ENCODE data around the gene RNF121.
A peak's percentile ranks its signal among the peaks of the same experiment; 100 is the strongest.
"Not testable (repeated sequence)": the region's sequence is repeated elsewhere in the genome, so short reads cannot be mapped to it uniquely, and the experiment has no call there.

Gene RNF121

GRCh38 chr11:71928737-71929443, at the start of gene RNF121:
Gene RNF121, plus strand, starts transcription at chr11:71929046. Its CDS starts 16 bp downstream, at chr11:71929062.
- DNase-seq: peak; percentile 99

GRCh38 chr11:71885806-71886205, 43.0 kb upstream of the RNF121 start:
- not testable (repeated sequence) for DNase-seq

- not testable (repeated sequence) for DNase-seq
Observed at GRCh38 chr11:71888335-71889010, 40.4 kb upstream of the RNF121 start.

GRCh38 chr11:71889181-71889872, 39.5 kb upstream of the RNF121 start:
- DNase-seq: not testable (repeated sequence)

- no peak for DNase-seq
Observed at GRCh38 chr11:71895961-71896360, 32.9 kb upstream of the RNF121 start.

- not testable (repeated sequence) for DNase-seq
Observed at GRCh38 chr11:71901137-71901536, 27.7 kb upstream of the RNF121 start.

GRCh38 chr11:71908218-71908617, 20.6 kb upstream of the RNF121 start:
- no peak for DNase-seq

- DNase-seq: not testable (repeated sequence)
Observed at GRCh38 chr11:71910775-71911174, 18.1 kb upstream of the RNF121 start.

GRCh38 chr11:71911321-71911985, 17.4 kb upstream of the RNF121 start:
- DNase-seq: peak; percentile 85 to 89

- DNase-seq: not testable (repeated sequence)
Observed at GRCh38 chr11:71911986-71912340, 16.9 kb upstream of the RNF121 start.

GRCh38 chr11:71913756-71914526, 14.9 kb upstream of the RNF121 start:
- DNase-seq: no peak

GRCh38 chr11:71914617-71915189, 14.1 kb upstream of the RNF121 start:
- peak in 1 of 2 experiments; percentile 12 for DNase-seq

- DNase-seq: no peak
Observed at GRCh38 chr11:71917646-71918140, 11.2 kb upstream of the RNF121 start.

- peak; percentile 67 to 74 for DNase-seq
Observed at GRCh38 chr11:71927820-71928736, 768 bp upstream of the RNF121 start, which contains the start of gene XNDC1N. Gene XNDC1N, minus strand, starts transcription at chr11:71928594. Its CDS starts 5,241 bp downstream, at chr11:71923353.

- no peak for DNase-seq
Observed at GRCh38 chr11:71929491-71929890, 645 bp downstream of the RNF121 start.

GRCh38 chr11:71930556-71931244, 1.9 kb downstream of the RNF121 start:
- DNase-seq: peak; percentile 48 to 49

GRCh38 chr11:71931245-71931602, 2.4 kb downstream of the RNF121 start:
- DNase-seq: no peak

- DNase-seq: no peak
Observed at GRCh38 chr11:71933141-71933933, 4.5 kb downstream of the RNF121 start.

- DNase-seq: no peak
Observed at GRCh38 chr11:71934213-71934612, 5.4 kb downstream of the RNF121 start.
